Cardiac muscle cell (in vitro differentiated cells and primary cell): ENCODE results near the gene RGS13. TPM values are rescaled to one million over a fixed set of nuclear protein-coding genes. Genes with fewer than 3 reads are reported as not detected.

Experiments used
- DNase-seq, 2 donors: peaks; one replicate each; pipeline versions ENCODE4 v3.0.0 to v3.0.0-alpha.2; 2010 to 2017; ENCODE audit warnings: low read depth in 1 of 2, low spot score in 1 of 2
- H3K27ac ChIP-seq: fragments of 200-600 bp; sonication (generic); 2 replicates; pipeline ENCODE4 v1.5.1; 2016
- H3K27me3 ChIP-seq: fragments of 200-600 bp; sonication (generic); 2 replicates; pipeline ENCODE4 v1.6.0; 2016; ENCODE audit warnings: control low read depth
- H3K36me3 ChIP-seq: fragments of 200-600 bp; sonication (generic); 2 replicates; pipeline ENCODE4 v1.5.1; 2016; ENCODE audit warnings: control low read depth
- H3K4me1 ChIP-seq: fragments of 200-600 bp; sonication (generic); 2 replicates; pipeline ENCODE4 v1.8.1; 2017; ENCODE audit warnings: low read depth, mild to moderate bottlenecking, mixed run types
- H3K4me3 ChIP-seq: fragments of 200-600 bp; sonication (generic); 2 replicates; pipeline ENCODE4 v1.5.1; 2016; ENCODE audit warnings: mild to moderate bottlenecking
- H3K9me3 ChIP-seq: fragments of 200-600 bp; sonication (generic); 2 replicates; pipeline ENCODE4 v1.5.1; 2017; ENCODE audit warnings: low read depth, mild to moderate bottlenecking, control low read depth
- CTCF ChIP-seq: IDR thresholded peaks from 2 replicates; pipeline ENCODE4 v1.5.1; 2012; ENCODE audit warnings: low read depth, mild to moderate bottlenecking, low read length
- polyA plus RNA-seq: library from polyadenylated mRNA; unstranded; fragments of >200 nt; fragmentation: Nextera tagmentation; extraction: Ambion mirVana; gene quantifications from 2 replicates; pipeline ENCODE4 v1.2.1, GENCODE V29; 2016
- total RNA-seq: library from RNA; depleted of rRNA; stranded (reverse); fragments of >200 nt; gene quantifications from 2 replicates; pipeline ENCODE4 v1.2.3, GENCODE V29; 2016

RGS13 gene
- total and polyA plus RNA-seq, 2 experiments from 2014 or later, result 1.3 to 4.8 TPM

GRCh38 chr1:192592981-192593708 is 42.8 kb upstream of the RGS13 start:
- Histone ChIP-seq H3K27ac (no peak overlapping the region), H3K4me1 (no peaks in the 10 kb centered on the region), H3K4me3 (no peak overlapping the region), H3K36me3 (no peaks in the 10 kb centered on the region), H3K27me3 (no peaks in the 10 kb centered on the region), H3K9me3 (no peaks in the 10 kb centered on the region)
- no peak for TF ChIP-seq CTCF
- DNase-seq, result no peak

GRCh38 chr1:192595299-192595698 is 40.6 kb upstream of the RGS13 start:
- Histone ChIP-seq H3K27ac (no peak overlapping the region), H3K9me3 (no peaks in the 10 kb centered on the region), H3K4me3 (no peak overlapping the region), H3K4me1 (no peaks in the 10 kb centered on the region), H3K27me3 (no peaks in the 10 kb centered on the region), H3K36me3 (no peaks in the 10 kb centered on the region)
- DNase-seq, result no peak
- TF ChIP-seq CTCF, result no peak

GRCh38 chr1:192598589-192598988 is 37.4 kb upstream of the RGS13 start:
- DNase-seq, result no peak
- no peak overlapping the region for H3K4me3 ChIP-seq
- TF ChIP-seq CTCF, result no peak
- no peaks in the 10 kb centered on the region for H3K36me3 ChIP-seq
- H3K27ac ChIP-seq, result no peak overlapping the region
- H3K27me3 ChIP-seq, result no peaks in the 10 kb centered on the region
- no peaks in the 10 kb centered on the region for H3K4me1 ChIP-seq
- H3K9me3 ChIP-seq, result no peaks in the 10 kb centered on the region

- Histone ChIP-seq H3K27me3 (no peaks in the 10 kb centered on the region), H3K36me3 (no peaks in the 10 kb centered on the region), H3K27ac (no peak overlapping the region), H3K4me1 (no peaks in the 10 kb centered on the region), H3K9me3 (no peaks in the 10 kb centered on the region), H3K4me3 (no peak overlapping the region)
- TF ChIP-seq CTCF, result no peak
- DNase-seq, result no peak
Observed at GRCh38 chr1:192600275-192600674, 35.7 kb upstream of the RGS13 start.

GRCh38 chr1:192601143-192601542 is 34.8 kb upstream of the RGS13 start:
- H3K4me1 ChIP-seq, result no peaks in the 10 kb centered on the region
- H3K9me3 ChIP-seq, result no peaks in the 10 kb centered on the region
- H3K4me3 ChIP-seq, result no peak overlapping the region
- no peaks in the 10 kb centered on the region for H3K36me3 ChIP-seq
- no peaks in the 10 kb centered on the region for H3K27me3 ChIP-seq
- TF ChIP-seq CTCF, result no peak
- no peak overlapping the region for H3K27ac ChIP-seq
- no peak for DNase-seq
